ENCODE measurements around the gene RPS15. TPM values are rescaled to one million over a fixed set of nuclear protein-coding genes. Genes with fewer than 3 reads are reported as not detected.
A peak's percentile ranks its signal among the peaks of the same experiment; 100 is the strongest.

The RPS15 gene
- total and polyA plus RNA-seq, 3 experiments from 2014 or later: 1,485 to 2,756 (median 1,540) TPM

GRCh38 chr19:1412995-1413800 lies 25.0 kb upstream of the RPS15 start:
- H3K27ac Mint-ChIP-seq: peak overlapping the region in 7 of 8 donors; percentile 17 to 97 (median 57)
- CTCF ChIA-PET: interaction anchor here (1.5 kb wide), 1 partner anchor 27 kb away, joined by 5 read pairs; no protein-coding TSS in a partner anchor
- no peak overlapping the region for H3K4me3 ChIP-seq (ENCODE audit: low read length)

DNA sequence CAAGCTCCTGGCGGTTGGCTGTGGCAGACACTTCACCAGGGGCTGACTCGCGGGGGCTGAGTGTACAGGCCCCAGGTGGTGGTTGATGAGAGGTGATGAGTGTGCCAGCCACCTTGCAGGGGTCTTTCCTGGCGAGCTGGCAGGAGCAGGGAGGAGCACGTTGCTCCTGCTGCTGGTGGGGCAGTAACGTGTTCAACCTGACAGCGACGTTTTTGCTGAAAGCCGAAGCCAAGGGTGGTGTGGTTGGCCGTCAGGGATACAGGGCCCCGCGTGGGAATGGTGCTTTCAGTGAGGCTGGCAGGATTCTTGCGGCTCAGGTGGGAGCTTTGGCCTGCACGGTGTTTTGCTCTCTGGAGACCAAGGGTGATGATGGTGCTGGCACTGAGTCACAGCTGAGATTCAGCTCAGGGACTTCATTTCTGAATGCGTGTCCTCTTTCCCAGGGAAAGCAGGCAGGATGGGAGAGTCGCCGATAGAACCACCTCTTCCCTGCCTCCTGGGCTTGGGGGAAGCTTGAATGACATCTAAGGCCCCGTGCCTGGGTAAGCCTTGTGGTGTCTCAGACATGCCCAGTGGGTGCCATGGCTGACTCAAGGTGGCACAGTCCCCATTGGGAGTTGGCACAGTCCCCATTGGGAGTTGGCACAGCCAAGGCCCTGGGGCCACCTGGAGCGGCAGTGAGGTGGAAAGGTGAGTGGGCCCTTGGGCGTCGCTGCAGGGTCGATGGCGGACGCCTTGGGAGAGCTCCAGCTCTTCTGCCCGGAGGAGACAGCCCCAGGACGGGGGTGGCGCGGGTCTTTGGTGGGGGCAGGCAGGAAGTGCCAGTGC lies 22.0 kb upstream of the RPS15 start:
- Mint-ChIP-seq H3K4me3 (peak overlapping the region in 3 of 7 donors; percentile 6 to 50 (median 16)), H3K9me3 (no peaks in the 10 kb centered on the region), H3K27me3 (peaks cover 0 to 4% of the 10 kb centered on the region in 2 donors), H3K4me1 (peaks cover 53 to 80% (median 60%) of the 10 kb centered on the region in 3 donors), H3K27ac (peak overlapping the region in 6 of 8 donors; percentile 72 to 92 (median 80)), H3K36me3 (peaks cover 4 to 63% (median 8%) of the 10 kb centered on the region in 3 donors)
- Histone ChIP-seq H3K4me1 (ENCODE audit: insufficient read depth, low read length) (peaks cover 38% of the 10 kb centered on the region), H3K27me3 (ENCODE audit: insufficient read depth, low read length, poor library complexity, severe bottlenecking) (no peaks in the 10 kb centered on the region), H3K4me3 (ENCODE audit: low read length) (no peak overlapping the region), H3K36me3 (ENCODE audit: insufficient read depth, low read length) (peaks cover 36% of the 10 kb centered on the region), H3K27ac (ENCODE audit: low read depth, low read length) (no peak overlapping the region), H3K9me3 (ENCODE audit: low read length) (no peaks in the 10 kb centered on the region)
- no peak for DNase-seq
- ChIA-PET POLR2A (no interaction called here), CTCF (interaction anchor here (0.7 to 1.0 kb wide), 2 partner anchors 29 to 172 kb away, joined by 4 to 5 read pairs; no protein-coding TSS in a partner anchor)

More at GRCh38 chr19:1412995-1413800, 25.0 kb upstream of the RPS15 start:
- Histone ChIP-seq H3K9me3 (ENCODE audit: low read length) (no peaks in the 10 kb centered on the region), H3K27ac (ENCODE audit: low read depth, low read length) (no peak overlapping the region), H3K4me1 (ENCODE audit: insufficient read depth, low read length) (peaks cover 64% of the 10 kb centered on the region), H3K27me3 (ENCODE audit: insufficient read depth, low read length, poor library complexity, severe bottlenecking) (no peaks in the 10 kb centered on the region), H3K36me3 (ENCODE audit: insufficient read depth, low read length) (peaks cover 15% of the 10 kb centered on the region)
- Mint-ChIP-seq H3K4me3 (peak overlapping the region in 4 of 7 donors; percentile 37 to 83 (median 51)), H3K4me1 (peaks cover 73 to 94% (median 86%) of the 10 kb centered on the region in 3 donors), H3K36me3 (peaks cover 0 to 58% (median 4%) of the 10 kb centered on the region in 3 donors), H3K9me3 (no peaks in the 10 kb centered on the region), H3K27me3 (peaks cover 0 to 5% of the 10 kb centered on the region in 2 donors)
- no peak for DNase-seq
- POLR2A ChIA-PET: interaction anchor here (0.5 to 1.3 kb wide), 4 partner anchors 23 to 392 kb away, joined by 3 to 5 read pairs (median 3); partner anchors contain the start of genes FAM174C and RNU6-2

GRCh38 chr19:1417145-1417544 lies 21.1 kb upstream of the RPS15 start:
- H3K4me1 Mint-ChIP-seq: peaks cover 44 to 71% (median 51%) of the 10 kb centered on the region in 3 donors
- POLR2A ChIA-PET: interaction anchor here (0.6 kb wide), 1 partner anchor 166 kb away, joined by 4 read pairs; no protein-coding TSS in a partner anchor
- H3K36me3 Mint-ChIP-seq: peaks cover 4 to 62% (median 8%) of the 10 kb centered on the region in 3 donors
- H3K27me3 Mint-ChIP-seq: peaks cover 0 to 4% of the 10 kb centered on the region in 2 donors
- Histone ChIP-seq H3K27me3 (ENCODE audit: insufficient read depth, low read length, poor library complexity, severe bottlenecking) (no peaks in the 10 kb centered on the region), H3K4me1 (ENCODE audit: insufficient read depth, low read length) (peaks cover 29% of the 10 kb centered on the region), H3K9me3 (ENCODE audit: low read length) (no peaks in the 10 kb centered on the region), H3K27ac (ENCODE audit: low read depth, low read length) (no peak overlapping the region), H3K4me3 (ENCODE audit: low read length) (no peak overlapping the region), H3K36me3 (ENCODE audit: insufficient read depth, low read length) (peaks cover 41% of the 10 kb centered on the region)
- peak overlapping the region in 3 of 7 donors; percentile 24 to 68 (median 26) for H3K4me3 Mint-ChIP-seq
- no peak for DNase-seq
- H3K9me3 Mint-ChIP-seq: no peaks in the 10 kb centered on the region
- peak overlapping the region in 5 of 8 donors; percentile 42 to 76 (median 47) for H3K27ac Mint-ChIP-seq
- CTCF ChIA-PET: no interaction called here

GRCh38 chr19:1417681-1418495 lies 20.3 kb upstream of the RPS15 start:
- Mint-ChIP-seq H3K36me3 (peaks cover 7 to 65% (median 8%) of the 10 kb centered on the region in 3 donors), H3K4me1 (peaks cover 38 to 63% (median 52%) of the 10 kb centered on the region in 3 donors), H3K4me3 (peak overlapping the region in 3 of 7 donors; percentile 19 to 68 (median 24)), H3K9me3 (no peaks in the 10 kb centered on the region), H3K27ac (peak overlapping the region in 2 of 8 donors; percentile 45 to 55), H3K27me3 (peaks cover 0 to 6% of the 10 kb centered on the region in 2 donors)
- H3K27me3 ChIP-seq (ENCODE audit: insufficient read depth, low read length, poor library complexity, severe bottlenecking): no peaks in the 10 kb centered on the region
- no peak for DNase-seq
- no peak overlapping the region for H3K27ac ChIP-seq (ENCODE audit: low read depth, low read length)
- no peak overlapping the region for H3K4me3 ChIP-seq (ENCODE audit: low read length)
- ChIA-PET POLR2A (no interaction called here), CTCF (no interaction called here)
- H3K4me1 ChIP-seq (ENCODE audit: insufficient read depth, low read length): peaks cover 21% of the 10 kb centered on the region
- H3K9me3 ChIP-seq (ENCODE audit: low read length): no peaks in the 10 kb centered on the region
- H3K36me3 ChIP-seq (ENCODE audit: insufficient read depth, low read length): peaks cover 45% of the 10 kb centered on the region

DNA sequence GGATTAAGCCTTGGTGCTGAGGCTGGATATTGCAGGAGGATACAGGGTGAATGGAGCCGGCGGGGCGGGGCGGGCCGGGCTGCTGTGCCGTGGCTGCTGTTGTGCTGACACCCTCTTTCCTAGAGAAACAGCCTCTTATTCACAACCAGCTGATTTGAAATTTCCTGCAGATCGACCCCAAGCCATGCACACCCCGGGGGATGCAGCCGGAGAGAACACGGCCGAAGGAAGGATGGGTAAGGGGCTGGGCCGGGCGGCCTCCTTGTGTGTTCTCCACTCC lies 19.8 kb upstream of the RPS15 start:
- POLR2A ChIA-PET: interaction anchor here (0.9 kb wide), 1 partner anchor 22 kb away, joined by 3 read pairs; no protein-coding TSS in a partner anchor
- H3K9me3 ChIP-seq (ENCODE audit: low read length): no peaks in the 10 kb centered on the region
- H3K27me3 ChIP-seq (ENCODE audit: insufficient read depth, low read length, poor library complexity, severe bottlenecking): no peaks in the 10 kb centered on the region
- DNase-seq: no peak
- Mint-ChIP-seq H3K4me1 (peaks cover 33 to 58% (median 48%) of the 10 kb centered on the region in 3 donors), H3K36me3 (peaks cover 8 to 65% (median 11%) of the 10 kb centered on the region in 3 donors), H3K27ac (no peak overlapping the region), H3K9me3 (no peaks in the 10 kb centered on the region), H3K4me3 (no peak overlapping the region), H3K27me3 (peaks cover 0 to 6% of the 10 kb centered on the region in 2 donors)
- peaks cover 45% of the 10 kb centered on the region for H3K36me3 ChIP-seq (ENCODE audit: insufficient read depth, low read length)
- peaks cover 19% of the 10 kb centered on the region for H3K4me1 ChIP-seq (ENCODE audit: insufficient read depth, low read length)
- no peak overlapping the region for H3K4me3 ChIP-seq (ENCODE audit: low read length)
- H3K27ac ChIP-seq (ENCODE audit: low read depth, low read length): no peak overlapping the region
- CTCF ChIA-PET: no interaction called here

DNA sequence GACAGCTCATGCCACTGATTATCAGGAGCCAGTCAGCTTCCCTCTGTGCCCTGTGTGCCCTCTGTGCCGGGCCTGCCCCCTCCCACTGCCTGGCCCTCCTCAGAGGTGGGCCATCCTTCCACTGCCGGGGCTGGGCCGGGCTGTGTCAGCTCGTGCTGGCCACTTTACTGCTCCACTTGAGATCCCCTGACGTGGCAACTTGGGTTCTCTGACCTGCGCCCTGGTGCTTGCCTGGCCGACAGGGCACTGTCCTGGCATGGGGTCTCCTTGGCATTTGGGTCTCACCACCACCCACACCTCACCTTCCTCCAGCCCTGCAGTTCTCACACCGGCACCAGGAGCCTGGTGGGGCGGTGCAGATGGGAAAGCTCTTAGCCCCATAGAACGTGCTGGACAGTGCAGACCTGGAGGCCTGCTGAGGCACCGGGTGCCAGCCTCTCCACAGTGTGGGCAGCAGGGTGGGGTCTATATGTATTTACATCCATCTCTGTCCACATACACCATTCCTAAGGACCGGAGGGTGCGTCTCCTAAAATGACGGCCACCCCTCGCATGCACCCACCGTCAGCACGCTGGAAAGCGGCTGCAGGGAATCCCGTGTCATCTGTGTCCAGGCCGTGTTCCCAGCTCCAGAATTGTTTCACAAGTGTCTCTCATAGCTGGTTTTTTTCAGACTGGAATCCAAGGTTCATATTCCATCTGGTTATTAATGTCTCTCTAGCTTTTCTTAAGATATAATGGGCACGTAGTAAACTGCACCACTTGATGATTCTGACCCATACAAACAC lies 19.1 kb upstream of the RPS15 start:
- H3K36me3 Mint-ChIP-seq: peaks cover 8 to 69% (median 11%) of the 10 kb centered on the region in 3 donors

More for the DNA sequence above, 19.1 kb upstream of the RPS15 start:
- H3K4me1 Mint-ChIP-seq: peaks cover 32 to 51% (median 41%) of the 10 kb centered on the region in 3 donors
- peak overlapping the region in 5 of 8 donors; percentile 38 to 93 (median 69) for H3K27ac Mint-ChIP-seq
- Histone ChIP-seq H3K4me3 (ENCODE audit: low read length) (no peak overlapping the region), H3K36me3 (ENCODE audit: insufficient read depth, low read length) (peaks cover 45% of the 10 kb centered on the region), H3K4me1 (ENCODE audit: insufficient read depth, low read length) (peaks cover 19% of the 10 kb centered on the region), H3K9me3 (ENCODE audit: low read length) (no peaks in the 10 kb centered on the region), H3K27me3 (ENCODE audit: insufficient read depth, low read length, poor library complexity, severe bottlenecking) (no peaks in the 10 kb centered on the region), H3K27ac (ENCODE audit: low read depth, low read length) (no peak overlapping the region)
- no peaks in the 10 kb centered on the region for H3K9me3 Mint-ChIP-seq
- H3K4me3 Mint-ChIP-seq: peak overlapping the region in 1 of 7 donors; percentile 34
- POLR2A ChIA-PET: interaction anchor here (0.9 kb wide), 1 partner anchor 21 kb away, joined by 3 read pairs; no protein-coding TSS in a partner anchor
- CTCF ChIA-PET: no interaction called here
- H3K27me3 Mint-ChIP-seq: peaks cover 0 to 6% of the 10 kb centered on the region in 2 donors
- no peak for DNase-seq
